Mesothelial cell of epicardium (in vitro differentiated cells): ENCODE measurements around the gene KYAT1. TPM values are rescaled to one million over a fixed set of nuclear protein-coding genes. Genes with fewer than 3 reads are reported as not detected.
"Not testable (repeated sequence)": the region's sequence is repeated elsewhere in the genome, so short reads cannot be mapped to it uniquely, and the experiment has no call there.

Experiments
- DNase-seq, 2 experiments: peaks; one replicate each; pipeline ENCODE4 v3.0.0; 2021; ENCODE audit warnings: low spot score in 2 of 2; ENCODE audit not compliant: unreplicated experiment in 2 of 2
- H3K27ac Mint-ChIP-seq: 2 replicates; pipeline ENCODE4 v1.8.0; 2021; ENCODE audit warnings: mixed read lengths
- H3K27me3 Mint-ChIP-seq: 2 replicates; pipeline ENCODE4 v1.8.0; 2021; ENCODE audit warnings: low read depth, mixed read lengths
- H3K36me3 Mint-ChIP-seq: 2 replicates; pipeline ENCODE4 v1.8.0; 2021; ENCODE audit warnings: mixed read lengths
- H3K4me1 Mint-ChIP-seq: 2 replicates; pipeline ENCODE4 v1.8.0; 2021; ENCODE audit warnings: mixed read lengths
- H3K4me3 Mint-ChIP-seq: 2 replicates; pipeline ENCODE4 v1.8.0; 2021; ENCODE audit warnings: mild to moderate bottlenecking, moderate library complexity, mixed read lengths
- H3K9me3 Mint-ChIP-seq: 2 replicates; pipeline ENCODE4 v1.8.0; 2021; ENCODE audit warnings: mixed read lengths
- total RNA-seq: library from RNA; stranded (reverse); gene quantifications from 3 replicates; pipeline ENCODE4 v1.2.1, GENCODE V29; 2021
- TF ChIP-seq, protein P1 (sequence below): fragments of 200-600 bp; sonication (generic); IDR thresholded peaks from one replicate; pipeline ENCODE4 v1.5.0; 2021; ENCODE audit warnings: antibody characterized with exemption; ENCODE audit not compliant: unreplicated experiment

Gene KYAT1
- total RNA-seq, 1 donor from 2014 or later, result 9.2 TPM

DNA sequence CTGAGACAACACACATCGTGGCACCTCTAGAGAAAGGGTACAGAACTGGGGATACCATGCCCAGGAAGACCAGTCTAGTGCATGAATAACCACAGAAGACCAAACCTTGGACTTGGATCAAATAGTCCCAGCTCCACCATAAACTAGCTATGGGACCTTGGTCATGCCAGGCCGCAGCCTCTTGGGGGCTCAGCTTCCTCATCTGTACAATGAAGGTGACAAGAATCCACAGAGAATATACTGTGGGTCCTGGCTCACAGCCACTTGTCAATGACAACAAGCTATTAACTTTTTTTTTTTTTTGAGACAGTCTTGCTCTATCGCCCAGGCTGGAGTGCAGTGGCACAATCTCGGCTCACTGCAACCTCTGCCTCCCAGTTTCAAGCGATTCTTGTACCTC is 3.9 kb downstream of the KYAT1 start:
- H3K27me3 Mint-ChIP-seq, result no peaks in the 10 kb centered on the region
- no peak overlapping the region for H3K27ac Mint-ChIP-seq
- H3K4me1 Mint-ChIP-seq, result peaks cover 7% of the 10 kb centered on the region
- no peaks in the 10 kb centered on the region for H3K36me3 Mint-ChIP-seq
- TF ChIP-seq, protein P1, sequence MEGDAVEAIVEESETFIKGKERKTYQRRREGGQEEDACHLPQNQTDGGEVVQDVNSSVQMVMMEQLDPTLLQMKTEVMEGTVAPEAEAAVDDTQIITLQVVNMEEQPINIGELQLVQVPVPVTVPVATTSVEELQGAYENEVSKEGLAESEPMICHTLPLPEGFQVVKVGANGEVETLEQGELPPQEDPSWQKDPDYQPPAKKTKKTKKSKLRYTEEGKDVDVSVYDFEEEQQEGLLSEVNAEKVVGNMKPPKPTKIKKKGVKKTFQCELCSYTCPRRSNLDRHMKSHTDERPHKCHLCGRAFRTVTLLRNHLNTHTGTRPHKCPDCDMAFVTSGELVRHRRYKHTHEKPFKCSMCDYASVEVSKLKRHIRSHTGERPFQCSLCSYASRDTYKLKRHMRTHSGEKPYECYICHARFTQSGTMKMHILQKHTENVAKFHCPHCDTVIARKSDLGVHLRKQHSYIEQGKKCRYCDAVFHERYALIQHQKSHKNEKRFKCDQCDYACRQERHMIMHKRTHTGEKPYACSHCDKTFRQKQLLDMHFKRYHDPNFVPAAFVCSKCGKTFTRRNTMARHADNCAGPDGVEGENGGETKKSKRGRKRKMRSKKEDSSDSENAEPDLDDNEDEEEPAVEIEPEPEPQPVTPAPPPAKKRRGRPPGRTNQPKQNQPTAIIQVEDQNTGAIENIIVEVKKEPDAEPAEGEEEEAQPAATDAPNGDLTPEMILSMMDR, result no peak
- no peak overlapping the region for H3K4me3 Mint-ChIP-seq
- no peak for DNase-seq
- no peaks in the 10 kb centered on the region for H3K9me3 Mint-ChIP-seq

DNA sequence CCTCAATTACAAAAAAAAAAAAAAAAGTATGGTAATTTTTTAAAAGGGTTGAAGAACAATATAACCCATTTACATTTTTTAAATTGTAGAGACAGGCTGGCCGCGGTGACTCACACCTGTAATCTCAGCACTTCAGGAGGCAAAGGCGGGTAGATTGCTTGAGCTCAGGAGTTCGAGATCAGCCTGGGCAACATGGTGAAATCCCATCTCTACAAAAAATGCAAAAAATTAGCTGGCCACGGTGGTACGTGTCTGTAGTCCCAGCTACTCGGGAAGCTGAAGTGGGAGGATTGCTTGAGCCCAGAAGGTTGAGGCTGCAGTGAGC is 10.8 kb downstream of the KYAT1 start:
- not testable (repeated sequence) for H3K27me3 Mint-ChIP-seq, H3K4me3 Mint-ChIP-seq, DNase-seq, H3K27ac Mint-ChIP-seq, H3K36me3 Mint-ChIP-seq, H3K9me3 Mint-ChIP-seq, H3K4me1 Mint-ChIP-seq

DNA sequence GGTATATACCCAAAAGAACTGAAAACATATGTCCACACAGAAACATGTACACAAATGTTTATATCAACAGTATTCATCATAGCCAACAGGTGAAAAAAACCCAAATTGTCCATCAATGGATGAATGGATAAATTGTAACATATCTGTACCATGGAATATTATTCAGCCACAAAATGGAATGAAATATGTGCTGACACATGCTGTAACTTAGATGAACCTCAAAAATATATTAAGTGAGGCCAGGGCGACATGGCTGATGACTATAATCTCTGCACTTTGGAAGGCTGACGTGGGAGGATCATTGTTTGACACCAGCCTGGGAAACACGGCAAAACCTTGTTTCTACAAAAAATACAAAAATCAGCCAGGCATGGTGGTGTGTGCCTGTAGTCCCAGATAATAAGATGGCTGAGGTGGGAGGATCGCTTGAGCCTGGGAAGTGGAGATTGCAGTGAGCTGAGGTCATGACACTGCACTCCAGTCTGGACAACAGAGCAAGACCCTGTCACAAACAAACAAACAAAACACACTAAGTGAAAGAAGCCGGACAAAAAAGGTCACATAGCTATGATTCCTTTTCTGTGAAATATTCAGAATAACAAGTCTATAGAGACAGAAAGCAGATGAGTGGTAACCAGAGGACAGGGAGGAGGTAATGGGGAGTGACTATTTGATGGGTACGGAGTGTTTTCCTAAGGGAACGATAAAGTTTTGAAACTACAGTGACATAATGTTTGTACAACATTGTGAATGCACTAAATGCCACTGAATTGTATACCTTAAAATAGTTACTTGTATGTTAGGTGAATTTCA is 11.4 kb downstream of the KYAT1 start:
- no peaks in the 10 kb centered on the region for H3K4me1 Mint-ChIP-seq
- peaks cover 2% of the 10 kb centered on the region for H3K36me3 Mint-ChIP-seq
- TF ChIP-seq, protein P1, result no peak
- H3K27ac Mint-ChIP-seq, result no peak overlapping the region
- no peak for DNase-seq
- no peaks in the 10 kb centered on the region for H3K9me3 Mint-ChIP-seq
- no peak overlapping the region for H3K4me3 Mint-ChIP-seq
- no peaks in the 10 kb centered on the region for H3K27me3 Mint-ChIP-seq

- Mint-ChIP-seq H3K4me1 (peaks cover 7% of the 10 kb centered on the region), H3K27me3 (no peaks in the 10 kb centered on the region), H3K4me3 (no peak overlapping the region), H3K9me3 (no peaks in the 10 kb centered on the region), H3K27ac (no peak overlapping the region), H3K36me3 (no peaks in the 10 kb centered on the region)
- DNase-seq, result peak; percentile 42 to 74
- TF ChIP-seq, protein P1, result peak; percentile 97
Measured at GRCh38 chr9:128863647-128864046, 18.1 kb downstream of the KYAT1 start.

- no peak for DNase-seq
- H3K4me3 Mint-ChIP-seq, result no peak overlapping the region
- H3K36me3 Mint-ChIP-seq, result no peaks in the 10 kb centered on the region
Measured at GRCh38 chr9:128862401-128862851, 19.3 kb downstream of the KYAT1 start.

GRCh38 chr9:128861501-128861900 is 20.2 kb downstream of the KYAT1 start:
- no peak for DNase-seq
- H3K27ac Mint-ChIP-seq, result no peak overlapping the region
- peaks cover 15% of the 10 kb centered on the region for H3K4me1 Mint-ChIP-seq
- no peaks in the 10 kb centered on the region for H3K36me3 Mint-ChIP-seq
- no peaks in the 10 kb centered on the region for H3K27me3 Mint-ChIP-seq
- H3K9me3 Mint-ChIP-seq, result no peaks in the 10 kb centered on the region
- TF ChIP-seq, protein P1, result no peak
- no peak overlapping the region for H3K4me3 Mint-ChIP-seq

More at GRCh38 chr9:128862401-128862851, 19.3 kb downstream of the KYAT1 start:
- Mint-ChIP-seq H3K27me3 (no peaks in the 10 kb centered on the region), H3K9me3 (no peaks in the 10 kb centered on the region), H3K4me1 (peaks cover 7% of the 10 kb centered on the region), H3K27ac (no peak overlapping the region)
- TF ChIP-seq, protein P1, result no peak
